Liver (tissue), 9 donors: ENCODE data around the gene TTC7B. TPM values are rescaled to one million over a fixed set of nuclear protein-coding genes. Genes with fewer than 3 reads are reported as not detected.

Experiments
- DNase-seq: peaks from one replicate; pipeline ENCODE4 v3.0.0-alpha.2; 2017; ENCODE audit warnings: low spot score
- H3K27ac ChIP-seq, 2 donors: one replicate each; pipeline ENCODE4 v1.7.0; 2013; ENCODE audit warnings: inconsistent platforms in 2 of 2, low read length in 2 of 2, control low read depth in 1 of 2, low read depth in 1 of 2, mild to moderate bottlenecking in 1 of 2
- H3K27me3 ChIP-seq, 4 donors: one replicate each; pipeline versions ENCODE4 v1.6.1 to v1.7.0; 2013; ENCODE audit warnings: low read length in 3 of 4, inconsistent platforms in 1 of 4, mild to moderate bottlenecking in 1 of 4, moderate library complexity in 1 of 4; ENCODE audit not compliant: control insufficient read depth in 4 of 4, insufficient read depth in 4 of 4
- H3K36me3 ChIP-seq, 4 donors: one replicate each; pipeline versions ENCODE4 v1.6.1 to v1.7.0; 2013; ENCODE audit warnings: low read length in 3 of 4, mild to moderate bottlenecking in 3 of 4, low read depth in 1 of 4, moderate library complexity in 1 of 4; ENCODE audit not compliant: control insufficient read depth in 4 of 4, insufficient read depth in 3 of 4
- H3K4me1 ChIP-seq, 4 donors: one replicate each; pipeline versions ENCODE4 v1.6.1 to v1.7.0; 2013; ENCODE audit warnings: low read length in 3 of 4, mild to moderate bottlenecking in 3 of 4, moderate library complexity in 1 of 4; ENCODE audit not compliant: control insufficient read depth in 4 of 4, insufficient read depth in 4 of 4
- H3K4me3 ChIP-seq, 3 donors: one replicate each; pipeline versions ENCODE4 v1.6.1 to v1.7.0; 2013; ENCODE audit warnings: low read length in 3 of 3, control low read depth in 1 of 3, low read depth in 1 of 3, mild to moderate bottlenecking in 1 of 3
- H3K9ac ChIP-seq, 2 donors: one replicate each; pipeline ENCODE4 v1.7.0; 2013; ENCODE audit warnings: low read length in 2 of 2, mild to moderate bottlenecking in 2 of 2, moderate library complexity in 2 of 2, control low read depth in 1 of 2, low read depth in 1 of 2
- H3K9me3 ChIP-seq, 4 donors: one replicate each; pipeline versions ENCODE4 v1.6.1 to v1.7.0; 2013; ENCODE audit warnings: low read length in 3 of 4; ENCODE audit not compliant: control insufficient read depth in 4 of 4
- CTCF ChIP-seq: fragments of 150-350 bp; IDR thresholded peaks from 2 replicates; pipeline ENCODE4 v1.5.1; 2017; ENCODE audit warnings: improper control_type of control experiment, low read depth, low read length; ENCODE audit not compliant: missing input control
- EGR1 ChIP-seq, 2 donors: IDR thresholded peaks; 2 replicates each; pipeline ENCODE4 v1.6.1; 2016 to 2018; ENCODE audit warnings: antibody characterized with exemption in 2 of 2, low read depth in 2 of 2
- FOXA1 ChIP-seq: IDR thresholded peaks from 2 replicates; pipeline ENCODE4 v1.6.1; 2016; ENCODE audit warnings: antibody characterized with exemption
- FOXA2 ChIP-seq: IDR thresholded peaks from 2 replicates; pipeline ENCODE4 v1.6.1; 2016; ENCODE audit warnings: antibody characterized with exemption
- GABPA ChIP-seq, 2 donors: IDR thresholded peaks in 1 of 2; conservative IDR thresholded peaks in 1 of 2; 2 replicates each; pipeline ENCODE4 v1.6.1; 2016; ENCODE audit warnings: antibody characterized with exemption in 2 of 2, mild to moderate bottlenecking in 1 of 2, moderate library complexity in 1 of 2
- HNF4A ChIP-seq, 2 donors: conservative IDR thresholded peaks; 2 replicates each; pipeline ENCODE4 v1.6.1; 2016; ENCODE audit warnings: antibody characterized with exemption in 2 of 2, mild to moderate bottlenecking in 2 of 2
- JUND ChIP-seq, 2 donors: IDR thresholded peaks; 2 replicates each; pipeline ENCODE4 v1.6.1; 2016; ENCODE audit warnings: antibody characterized with exemption in 2 of 2
- MAX ChIP-seq: IDR thresholded peaks from 2 replicates; pipeline ENCODE4 v1.6.1; 2016; ENCODE audit warnings: antibody characterized with exemption
- NR2F2 ChIP-seq: IDR thresholded peaks from 2 replicates; pipeline ENCODE4 v1.6.1; 2016; ENCODE audit warnings: antibody characterized with exemption
- RAD21 ChIP-seq, 2 donors: IDR thresholded peaks; 2 replicates each; pipeline ENCODE4 v1.6.1; 2016; ENCODE audit warnings: antibody characterized with exemption in 2 of 2, mild to moderate bottlenecking in 2 of 2
- REST ChIP-seq: IDR thresholded peaks from 2 replicates; pipeline ENCODE4 v1.6.1; 2016; ENCODE audit warnings: antibody characterized with exemption, mild to moderate bottlenecking
- RXRA ChIP-seq, 2 donors: IDR thresholded peaks; 2 replicates each; pipeline ENCODE4 v1.6.1; 2017 to 2018; ENCODE audit warnings: antibody characterized with exemption in 2 of 2, mild to moderate bottlenecking in 1 of 2
- SP1 ChIP-seq: IDR thresholded peaks from 2 replicates; pipeline ENCODE4 v1.6.1; 2018; ENCODE audit warnings: antibody characterized with exemption, mild to moderate bottlenecking
- TAF1 ChIP-seq: conservative IDR thresholded peaks from 2 replicates; pipeline ENCODE4 v1.6.1; 2016; ENCODE audit warnings: antibody characterized with exemption, mild to moderate bottlenecking
- YY1 ChIP-seq: IDR thresholded peaks from 2 replicates; pipeline ENCODE4 v1.6.1; 2016; ENCODE audit warnings: antibody characterized with exemption, mild to moderate bottlenecking
- ZBTB33 ChIP-seq: IDR thresholded peaks from 2 replicates; pipeline ENCODE4 v1.6.1; 2016; ENCODE audit warnings: antibody characterized with exemption
- WGBS: extraction: QIAGEN DNeasy Blood & Tissue Kit; methylation state at CpG from one replicate; pipeline ENCODE4 v1.1.7; 2013; 5-methylcytosine and 5-hydroxymethylcytosine counted together
- polyA plus RNA-seq, 2 donors: library from polyadenylated mRNA; stranded (reverse) in 1 of 2; unstranded in 1 of 2; fragments of 200-250 nt in 1 of 2; fragments of >200 nt in 1 of 2; fragmentation: Nextera tagmentation in 1 of 2; extraction: Ambion mirVana in 1 of 2; gene quantifications; one replicate each; pipeline versions ENCODE4 v1.2.1 to v1.2.3, GENCODE V29; 2013 to 2015
- total RNA-seq, 2 donors: library from RNA; depleted of rRNA; stranded (reverse); fragments of >200 nt; gene quantifications; one replicate each; pipeline ENCODE4 v1.2.3, GENCODE V29; 2014
- donor health status: healthy.
- donor health status: healthy.
- donor health status: healthy.
- donor health status: healthy.
- donor health status: healthy.

The TTC7B gene
- total and polyA plus RNA-seq, 4 donors: 9.1 to 31.0 (median 12.5) TPM

GRCh38 chr14:90621201-90621600, 195.0 kb downstream of the TTC7B start:
- H3K4me3 ChIP-seq: no peak overlapping the region
- no peaks in the 10 kb centered on the region for H3K9me3 ChIP-seq
- H3K36me3 ChIP-seq: peaks cover 0 to 14% (median 4%) of the 10 kb centered on the region in 4 donors
- H3K9ac ChIP-seq: no peak overlapping the region
- WGBS: 97% methylated on average over 32 of the region's 32 CpGs
- TF ChIP-seq CTCF (no peak), REST (no peak), MAX (no peak), RXRA (IDR thresholded peaks at IDR 0.05) (no peak), FOXA1 (no peak), SP1 (no peak), RAD21 (IDR thresholded peaks at IDR 0.05) (no peak), FOXA2 (no peak), ZBTB33 (no peak), EGR1 (IDR thresholded peaks at IDR 0.05; ENCODE audit: low read depth in 2 of 2) (no peak), TAF1 (no peak), GABPA (IDR thresholded peaks at IDR 0.05 in 1 of 2, conservative IDR thresholded peaks at IDR 0.05 in 1 of 2) (no peak)
- H3K27me3 ChIP-seq: no peaks in the 10 kb centered on the region
- no peak for DNase-seq
- no peaks in the 10 kb centered on the region for H3K4me1 ChIP-seq
- no peak overlapping the region for H3K27ac ChIP-seq

GRCh38 chr14:90620568-90621077, 195.6 kb downstream of the TTC7B start:
- peaks cover 0 to 14% (median 4%) of the 10 kb centered on the region in 4 donors for H3K36me3 ChIP-seq
- H3K27ac ChIP-seq: no peak overlapping the region
- no peak overlapping the region for H3K9ac ChIP-seq
- H3K4me3 ChIP-seq: no peak overlapping the region
- no peaks in the 10 kb centered on the region for H3K27me3 ChIP-seq
- H3K9me3 ChIP-seq: no peaks in the 10 kb centered on the region
- H3K4me1 ChIP-seq: no peaks in the 10 kb centered on the region
- 94% methylated on average over 7 of the region's 7 CpGs for WGBS
- DNase-seq: no peak
- TF ChIP-seq FOXA2: no peak
- no peak for TF ChIP-seq JUND (IDR thresholded peaks at IDR 0.05)
- TF ChIP-seq TAF1: no peak
- TF ChIP-seq MAX: no peak
- no peak for TF ChIP-seq HNF4A (conservative IDR thresholded peaks at IDR 0.05)
- no peak for TF ChIP-seq SP1
- no peak for TF ChIP-seq YY1
- no peak for TF ChIP-seq REST
- no peak for TF ChIP-seq RAD21 (IDR thresholded peaks at IDR 0.05)
- TF ChIP-seq ZBTB33: no peak
- no peak for TF ChIP-seq GABPA (IDR thresholded peaks at IDR 0.05 in 1 of 2, conservative IDR thresholded peaks at IDR 0.05 in 1 of 2)
- TF ChIP-seq NR2F2: no peak
- TF ChIP-seq EGR1 (IDR thresholded peaks at IDR 0.05; ENCODE audit: low read depth in 2 of 2): no peak
